ENCODE measurements around the gene RAI14. TPM values are rescaled to one million over a fixed set of nuclear protein-coding genes. Genes with fewer than 3 reads are reported as not detected.
"Not testable (repeated sequence)": the region's sequence is repeated elsewhere in the genome, so short reads cannot be mapped to it uniquely, and the experiment has no call there.

RAI14 gene
- total and polyA plus RNA-seq, 2 donors (not counting 1 experiment from before 2014, with no cell fraction given) = 98.7 to 125 TPM

GRCh38 chr5:34750206-34750605, 94.1 kb downstream of the RAI14 start:
- Histone ChIP-seq H2AFZ (ENCODE audit: low read length) (no peak overlapping the region), H3K27me3 (ENCODE audit: control insufficient read depth, insufficient read depth, low read length) (no peaks in the 10 kb centered on the region), H3K9me3 (ENCODE audit: control insufficient read depth, insufficient read depth, low read depth, low read length) (no peaks in the 10 kb centered on the region), H3K4me3 (replicated peaks in 1 of 4; ENCODE audit: control extremely low read depth in 1 of 4, insufficient read depth in 1 of 4, low read depth in 3 of 4, low read length in 4 of 4) (no peak overlapping the region), H3K27ac (ENCODE audit: insufficient read depth, low read length) (no peak overlapping the region), H3K9ac (ENCODE audit: insufficient read depth, low read length) (no peak overlapping the region), H3K79me2 (ENCODE audit: control insufficient read depth, insufficient read depth, low read length) (peaks cover 66% of the 10 kb centered on the region), H4K20me1 (ENCODE audit: control insufficient read depth, extremely low read depth, insufficient read depth, low read length) (no peaks in the 10 kb centered on the region), H3K4me1 (ENCODE audit: control insufficient read depth, extremely low read depth, insufficient read depth, low read length) (peaks cover 3% of the 10 kb centered on the region), H3K36me3 (ENCODE audit: control insufficient read depth, insufficient read depth, low read length) (no peaks in the 10 kb centered on the region), H3K4me2 (ENCODE audit: extremely low read depth, insufficient read depth, low read length) (no peak overlapping the region)
- no peak for TF ChIP-seq CTCF (conservative IDR thresholded peaks at IDR 0.05 in 1 of 2, IDR thresholded peaks at IDR 0.05 in 1 of 2; ENCODE audit: low read depth in 1 of 2, low read length in 2 of 2)
- no peak for DNase-seq (ENCODE audit: low read depth in 2 of 2)

GRCh38 chr5:34751807-34752736, 95.9 kb downstream of the RAI14 start:
- Histone ChIP-seq H2AFZ (ENCODE audit: low read length) (no peak overlapping the region), H3K79me2 (ENCODE audit: control insufficient read depth, insufficient read depth, low read length) (peaks cover 73% of the 10 kb centered on the region), H3K27me3 (ENCODE audit: control insufficient read depth, insufficient read depth, low read length) (no peaks in the 10 kb centered on the region), H3K9ac (ENCODE audit: insufficient read depth, low read length) (no peak overlapping the region), H3K27ac (ENCODE audit: insufficient read depth, low read length) (no peak overlapping the region), H3K4me2 (ENCODE audit: extremely low read depth, insufficient read depth, low read length) (no peak overlapping the region), H3K9me3 (ENCODE audit: control insufficient read depth, insufficient read depth, low read depth, low read length) (no peaks in the 10 kb centered on the region), H3K4me3 (replicated peaks in 1 of 4; ENCODE audit: control extremely low read depth in 1 of 4, insufficient read depth in 1 of 4, low read depth in 3 of 4, low read length in 4 of 4) (no peak overlapping the region), H4K20me1 (ENCODE audit: control insufficient read depth, extremely low read depth, insufficient read depth, low read length) (no peaks in the 10 kb centered on the region), H3K36me3 (ENCODE audit: control insufficient read depth, insufficient read depth, low read length) (no peaks in the 10 kb centered on the region), H3K4me1 (ENCODE audit: control insufficient read depth, extremely low read depth, insufficient read depth, low read length) (peaks cover 5% of the 10 kb centered on the region)
- DNase-seq (ENCODE audit: low read depth in 2 of 2) = no peak
- TF ChIP-seq CTCF (conservative IDR thresholded peaks at IDR 0.05 in 1 of 2, IDR thresholded peaks at IDR 0.05 in 1 of 2; ENCODE audit: low read depth in 1 of 2, low read length in 2 of 2) (no peak), EZH2 (IDR thresholded peaks at IDR 0.05; ENCODE audit: low read length, missing control alignments) (no peak)

GRCh38 chr5:34753236-34753635, 97.1 kb downstream of the RAI14 start:
- H4K20me1 ChIP-seq (ENCODE audit: control insufficient read depth, extremely low read depth, insufficient read depth, low read length); H3K4me1 ChIP-seq (ENCODE audit: control insufficient read depth, extremely low read depth, insufficient read depth, low read length); H3K4me3 ChIP-seq (replicated peaks in 1 of 4; ENCODE audit: control extremely low read depth in 1 of 4, insufficient read depth in 1 of 4, low read depth in 3 of 4, low read length in 4 of 4); H2AFZ ChIP-seq (ENCODE audit: low read length); H3K4me2 ChIP-seq (ENCODE audit: extremely low read depth, insufficient read depth, low read length); H3K9me3 ChIP-seq (ENCODE audit: control insufficient read depth, insufficient read depth, low read depth, low read length); H3K27ac ChIP-seq (ENCODE audit: insufficient read depth, low read length); H3K9ac ChIP-seq (ENCODE audit: insufficient read depth, low read length); H3K36me3 ChIP-seq (ENCODE audit: control insufficient read depth, insufficient read depth, low read length); DNase-seq (ENCODE audit: low read depth in 2 of 2); H3K27me3 ChIP-seq (ENCODE audit: control insufficient read depth, insufficient read depth, low read length): not testable (repeated sequence)
- peaks cover 68% of the 10 kb centered on the region for H3K79me2 ChIP-seq (ENCODE audit: control insufficient read depth, insufficient read depth, low read length)
